ENCODE measurements around the gene GPR84.

GPR84 gene

DNA sequence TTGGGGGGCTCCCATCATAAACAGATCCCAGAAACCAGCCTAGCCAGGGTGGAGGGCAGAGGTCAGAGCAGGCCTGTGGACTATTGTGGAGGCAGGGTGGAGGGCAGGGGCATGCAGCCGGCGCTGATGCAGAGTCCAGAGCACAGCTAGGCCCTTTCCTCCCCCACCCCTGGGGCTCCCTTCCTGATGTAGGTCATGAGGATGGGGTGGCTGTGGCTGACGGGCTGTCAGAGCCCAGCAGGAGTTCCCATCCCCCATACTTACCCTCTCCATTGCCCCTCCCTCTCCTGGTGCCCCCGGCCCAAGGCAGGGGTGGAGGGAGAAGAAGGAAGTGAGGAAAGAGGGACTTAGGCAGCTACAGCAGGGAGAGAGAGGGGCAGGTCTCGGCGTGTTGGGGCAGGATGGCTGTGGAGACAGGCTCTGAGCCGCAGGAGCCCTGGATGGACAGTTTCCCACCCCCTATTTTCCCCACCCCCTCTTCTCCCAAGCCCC, 25.9 kb upstream of the GPR84 start:
- Histone ChIP-seq H2AFZ (ENCODE audit: low read length) (no peak overlapping the region), H3K9me2 (ENCODE audit: low read depth, low read length) (no peaks in the 10 kb centered on the region), H3K9me3 (ENCODE audit: low read length) (no peaks in the 10 kb centered on the region), H3K4me3 (ENCODE audit: low read depth, low read length, poor library complexity, severe bottlenecking) (peak overlapping the region; percentile 71), H3K79me2 (ENCODE audit: insufficient read depth, low read length) (no peaks in the 10 kb centered on the region), H3K4me2 (ENCODE audit: low read length) (no peak overlapping the region), H3F3A (ENCODE audit: insufficient read depth, low read length) (no peaks in the 10 kb centered on the region), H3K4me1 (ENCODE audit: insufficient read depth, low read length, severe bottlenecking) (peaks cover 4% of the 10 kb centered on the region), H4K20me1 (ENCODE audit: insufficient read depth, low read length) (no peaks in the 10 kb centered on the region), H3K9ac (ENCODE audit: low read length) (no peak overlapping the region), H3K27ac (ENCODE audit: low read depth, low read length, poor library complexity, severe bottlenecking) (no peak overlapping the region), H3K36me3 (ENCODE audit: insufficient read depth, low read length) (no peaks in the 10 kb centered on the region), H3K27me3 (ENCODE audit: insufficient read depth, low read length) (no peaks in the 10 kb centered on the region; the same call in 1 of the 2 replicates)
- TF ChIP-seq EZH2 (IDR thresholded peaks at IDR 0.05; ENCODE audit: borderline replicate concordance, low read length), result no peak
- TF ChIP-seq, protein P1, sequence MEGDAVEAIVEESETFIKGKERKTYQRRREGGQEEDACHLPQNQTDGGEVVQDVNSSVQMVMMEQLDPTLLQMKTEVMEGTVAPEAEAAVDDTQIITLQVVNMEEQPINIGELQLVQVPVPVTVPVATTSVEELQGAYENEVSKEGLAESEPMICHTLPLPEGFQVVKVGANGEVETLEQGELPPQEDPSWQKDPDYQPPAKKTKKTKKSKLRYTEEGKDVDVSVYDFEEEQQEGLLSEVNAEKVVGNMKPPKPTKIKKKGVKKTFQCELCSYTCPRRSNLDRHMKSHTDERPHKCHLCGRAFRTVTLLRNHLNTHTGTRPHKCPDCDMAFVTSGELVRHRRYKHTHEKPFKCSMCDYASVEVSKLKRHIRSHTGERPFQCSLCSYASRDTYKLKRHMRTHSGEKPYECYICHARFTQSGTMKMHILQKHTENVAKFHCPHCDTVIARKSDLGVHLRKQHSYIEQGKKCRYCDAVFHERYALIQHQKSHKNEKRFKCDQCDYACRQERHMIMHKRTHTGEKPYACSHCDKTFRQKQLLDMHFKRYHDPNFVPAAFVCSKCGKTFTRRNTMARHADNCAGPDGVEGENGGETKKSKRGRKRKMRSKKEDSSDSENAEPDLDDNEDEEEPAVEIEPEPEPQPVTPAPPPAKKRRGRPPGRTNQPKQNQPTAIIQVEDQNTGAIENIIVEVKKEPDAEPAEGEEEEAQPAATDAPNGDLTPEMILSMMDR (IDR thresholded peaks at IDR 0.05; ENCODE audit: low read length), result no peak

DNA sequence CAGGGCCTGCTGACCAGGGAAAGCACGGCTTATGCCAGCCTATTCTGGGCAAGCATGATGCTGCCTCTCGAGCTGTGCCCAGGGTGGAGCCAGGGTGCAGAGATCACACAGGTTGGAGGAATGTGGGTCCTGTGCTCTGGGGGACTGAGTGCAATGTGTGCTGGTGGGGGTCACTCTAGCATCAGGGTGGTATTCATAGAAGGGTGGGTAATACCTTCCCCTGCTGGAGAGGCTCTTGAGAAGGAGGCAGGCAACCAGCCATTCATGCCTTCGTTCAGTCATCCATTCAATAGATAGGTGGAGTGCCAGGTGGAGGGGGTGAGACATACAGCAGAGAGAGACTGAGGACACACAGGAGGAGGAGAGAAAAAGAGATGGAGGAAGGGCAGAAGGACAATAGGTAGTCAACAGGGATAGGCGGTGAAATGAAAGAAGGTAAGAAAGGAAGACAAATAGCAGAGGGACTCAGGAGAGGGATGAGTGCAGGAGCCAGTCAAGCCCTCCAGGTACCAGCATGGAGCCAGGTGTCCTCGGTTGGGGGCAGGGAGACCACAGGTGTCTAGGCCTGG, 25.4 kb upstream of the GPR84 start:
- Histone ChIP-seq H3K27me3 (ENCODE audit: insufficient read depth, low read length) (no peaks in the 10 kb centered on the region; the same call in 1 of the 2 replicates), H3K9me3 (ENCODE audit: low read length) (no peaks in the 10 kb centered on the region), H3F3A (ENCODE audit: insufficient read depth, low read length) (no peaks in the 10 kb centered on the region), H3K9ac (ENCODE audit: low read length) (no peak overlapping the region), H3K9me2 (ENCODE audit: low read depth, low read length) (no peaks in the 10 kb centered on the region), H2AFZ (ENCODE audit: low read length) (no peak overlapping the region), H3K36me3 (ENCODE audit: insufficient read depth, low read length) (no peaks in the 10 kb centered on the region), H3K4me3 (ENCODE audit: low read depth, low read length, poor library complexity, severe bottlenecking) (no peak overlapping the region), H3K79me2 (ENCODE audit: insufficient read depth, low read length) (no peaks in the 10 kb centered on the region), H3K4me2 (ENCODE audit: low read length) (no peak overlapping the region), H3K4me1 (ENCODE audit: insufficient read depth, low read length, severe bottlenecking) (peaks cover 4% of the 10 kb centered on the region), H4K20me1 (ENCODE audit: insufficient read depth, low read length) (no peaks in the 10 kb centered on the region), H3K27ac (ENCODE audit: low read depth, low read length, poor library complexity, severe bottlenecking) (no peak overlapping the region)
- TF ChIP-seq EZH2 (IDR thresholded peaks at IDR 0.05; ENCODE audit: borderline replicate concordance, low read length), result no peak
- TF ChIP-seq, protein P1 (IDR thresholded peaks at IDR 0.05; ENCODE audit: low read length), result no peak

DNA sequence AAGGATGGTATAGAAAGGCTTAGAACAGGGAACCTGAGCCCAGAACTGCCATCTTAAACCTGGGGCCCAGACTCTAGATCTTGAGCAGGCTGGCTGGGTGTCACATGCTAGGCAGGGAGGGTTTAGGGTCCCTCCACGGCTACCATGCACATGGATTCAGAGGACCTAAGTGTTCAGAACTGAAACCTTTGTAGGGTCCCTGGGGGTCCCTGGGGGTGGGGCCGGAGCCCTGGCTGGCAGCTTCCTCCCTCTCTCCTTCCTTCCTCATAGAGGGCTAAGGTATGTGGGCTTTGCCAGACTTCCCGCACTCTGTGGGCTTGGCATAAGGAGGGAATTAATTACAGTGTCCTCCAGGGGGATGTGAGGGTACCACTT, 24.8 kb upstream of the GPR84 start:
- Histone ChIP-seq H3K9me3 (ENCODE audit: low read length) (no peaks in the 10 kb centered on the region), H3K4me3 (ENCODE audit: low read depth, low read length, poor library complexity, severe bottlenecking) (no peak overlapping the region), H3K79me2 (ENCODE audit: insufficient read depth, low read length) (no peaks in the 10 kb centered on the region), H3K4me1 (ENCODE audit: insufficient read depth, low read length, severe bottlenecking) (peaks cover 4% of the 10 kb centered on the region), H3K4me2 (ENCODE audit: low read length) (no peak overlapping the region), H2AFZ (ENCODE audit: low read length) (no peak overlapping the region), H4K20me1 (ENCODE audit: insufficient read depth, low read length) (no peaks in the 10 kb centered on the region), H3K27ac (ENCODE audit: low read depth, low read length, poor library complexity, severe bottlenecking) (no peak overlapping the region), H3K27me3 (ENCODE audit: insufficient read depth, low read length) (no peaks in the 10 kb centered on the region; the same call in 1 of the 2 replicates), H3F3A (ENCODE audit: insufficient read depth, low read length) (no peaks in the 10 kb centered on the region), H3K9me2 (ENCODE audit: low read depth, low read length) (no peaks in the 10 kb centered on the region), H3K9ac (ENCODE audit: low read length) (no peak overlapping the region), H3K36me3 (ENCODE audit: insufficient read depth, low read length) (no peaks in the 10 kb centered on the region)
- no peak for TF ChIP-seq EZH2 (IDR thresholded peaks at IDR 0.05; ENCODE audit: borderline replicate concordance, low read length)
- TF ChIP-seq, protein P1 (IDR thresholded peaks at IDR 0.05; ENCODE audit: low read length), result no peak

All from OCI-LY1 (cell line).